C4-2B (cell line): Measurements from ENCODE around the gene PLCG1.

Source experiments
- ZFX ChIP-seq: fragments of 450-650 bp; IDR thresholded peaks from 2 replicates; pipeline ENCODE4 v1.6.1; 2017
- TF ChIP-seq, protein P1 (sequence below): fragments of 450-650 bp; conservative IDR thresholded peaks from 2 replicates; pipeline ENCODE4 v1.5.1; 2017; ENCODE audit warnings: mild to moderate bottlenecking

GRCh38 chr20:41155261-41155660, 17.9 kb downstream of the PLCG1 start:
- TF ChIP-seq, protein P1, sequence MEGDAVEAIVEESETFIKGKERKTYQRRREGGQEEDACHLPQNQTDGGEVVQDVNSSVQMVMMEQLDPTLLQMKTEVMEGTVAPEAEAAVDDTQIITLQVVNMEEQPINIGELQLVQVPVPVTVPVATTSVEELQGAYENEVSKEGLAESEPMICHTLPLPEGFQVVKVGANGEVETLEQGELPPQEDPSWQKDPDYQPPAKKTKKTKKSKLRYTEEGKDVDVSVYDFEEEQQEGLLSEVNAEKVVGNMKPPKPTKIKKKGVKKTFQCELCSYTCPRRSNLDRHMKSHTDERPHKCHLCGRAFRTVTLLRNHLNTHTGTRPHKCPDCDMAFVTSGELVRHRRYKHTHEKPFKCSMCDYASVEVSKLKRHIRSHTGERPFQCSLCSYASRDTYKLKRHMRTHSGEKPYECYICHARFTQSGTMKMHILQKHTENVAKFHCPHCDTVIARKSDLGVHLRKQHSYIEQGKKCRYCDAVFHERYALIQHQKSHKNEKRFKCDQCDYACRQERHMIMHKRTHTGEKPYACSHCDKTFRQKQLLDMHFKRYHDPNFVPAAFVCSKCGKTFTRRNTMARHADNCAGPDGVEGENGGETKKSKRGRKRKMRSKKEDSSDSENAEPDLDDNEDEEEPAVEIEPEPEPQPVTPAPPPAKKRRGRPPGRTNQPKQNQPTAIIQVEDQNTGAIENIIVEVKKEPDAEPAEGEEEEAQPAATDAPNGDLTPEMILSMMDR: no peak
- no peak for TF ChIP-seq ZFX
